NB4 (cell line): ENCODE results near the gene CAMTA1.

Experiments
- POLR2A ChIP-seq: IDR thresholded peaks from 2 replicates; pipeline ENCODE4 v1.6.1; 2011; ENCODE audit warnings: mild to moderate bottlenecking; ENCODE audit not compliant: insufficient read length; ENCODE audit errors: extremely low read depth
- TF ChIP-seq, protein P1 (sequence below): IDR thresholded peaks from one replicate; pipeline ENCODE4 v1.5.1; 2012; ENCODE audit warnings: low read depth, low read length

DNA sequence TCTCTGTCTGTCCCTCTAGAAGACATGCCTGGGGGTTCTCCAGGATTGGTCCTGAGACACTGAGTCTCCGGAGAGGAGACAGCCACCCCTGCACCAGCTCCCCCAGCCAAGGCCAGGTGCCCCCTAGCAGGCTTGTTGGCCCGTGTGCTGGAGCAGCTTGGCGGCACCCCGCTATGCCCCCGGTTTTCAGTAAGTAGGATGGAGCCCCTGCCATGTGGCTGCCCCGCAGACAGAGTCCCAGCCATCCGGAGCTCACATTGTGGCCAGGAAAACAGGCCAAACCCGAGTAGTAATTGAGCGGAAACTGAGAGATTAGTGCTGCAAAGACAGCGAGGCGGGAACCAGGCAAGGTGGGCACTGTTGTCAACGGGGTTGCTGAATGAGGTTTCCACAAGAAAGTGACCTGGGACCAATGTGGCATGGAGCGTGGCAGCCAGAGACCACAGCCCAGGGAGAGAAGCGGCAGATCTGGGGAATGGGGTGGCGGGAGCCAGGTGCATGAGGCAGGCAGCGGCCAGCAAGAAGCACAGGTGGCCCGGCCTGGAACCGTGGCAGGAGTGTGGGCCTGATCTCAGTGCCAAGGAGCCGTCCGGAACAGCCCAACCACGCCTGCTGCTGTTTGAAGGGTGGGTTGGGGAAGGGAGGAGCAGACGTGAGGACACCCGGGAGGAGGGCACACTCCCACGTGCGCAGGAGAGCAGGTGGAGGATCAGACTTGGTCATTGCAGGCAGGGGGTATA, 848.4 kb downstream of the CAMTA1 start:
- no peak for TF ChIP-seq POLR2A
- TF ChIP-seq, protein P1, sequence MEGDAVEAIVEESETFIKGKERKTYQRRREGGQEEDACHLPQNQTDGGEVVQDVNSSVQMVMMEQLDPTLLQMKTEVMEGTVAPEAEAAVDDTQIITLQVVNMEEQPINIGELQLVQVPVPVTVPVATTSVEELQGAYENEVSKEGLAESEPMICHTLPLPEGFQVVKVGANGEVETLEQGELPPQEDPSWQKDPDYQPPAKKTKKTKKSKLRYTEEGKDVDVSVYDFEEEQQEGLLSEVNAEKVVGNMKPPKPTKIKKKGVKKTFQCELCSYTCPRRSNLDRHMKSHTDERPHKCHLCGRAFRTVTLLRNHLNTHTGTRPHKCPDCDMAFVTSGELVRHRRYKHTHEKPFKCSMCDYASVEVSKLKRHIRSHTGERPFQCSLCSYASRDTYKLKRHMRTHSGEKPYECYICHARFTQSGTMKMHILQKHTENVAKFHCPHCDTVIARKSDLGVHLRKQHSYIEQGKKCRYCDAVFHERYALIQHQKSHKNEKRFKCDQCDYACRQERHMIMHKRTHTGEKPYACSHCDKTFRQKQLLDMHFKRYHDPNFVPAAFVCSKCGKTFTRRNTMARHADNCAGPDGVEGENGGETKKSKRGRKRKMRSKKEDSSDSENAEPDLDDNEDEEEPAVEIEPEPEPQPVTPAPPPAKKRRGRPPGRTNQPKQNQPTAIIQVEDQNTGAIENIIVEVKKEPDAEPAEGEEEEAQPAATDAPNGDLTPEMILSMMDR: no peak
